ENCODE measurements around the gene METRN.
"Not testable (repeated sequence)": the region's sequence is repeated elsewhere in the genome, so short reads cannot be mapped to it uniquely, and the experiment has no call there.

Gene METRN

GRCh38 chr16:740459-740763 lies 25.5 kb downstream of the METRN start:
- no peak for DNase-seq

- DNase-seq: peak; percentile 59
Measured at GRCh38 chr16:740764-741505, 26.0 kb downstream of the METRN start, which contains the start of gene CIAO3. TSS of gene CIAO3 (minus strand) at chr16:740997. CDS start at chr16:740985, 12 bp downstream.

GRCh38 chr16:741986-742629 lies 27.2 kb downstream of the METRN start:
- DNase-seq: no peak

- DNase-seq: not testable (repeated sequence)
Measured at GRCh38 chr16:742894-743293, 28.0 kb downstream of the METRN start.

- DNase-seq: no peak
Measured at GRCh38 chr16:743794-744500, 29.0 kb downstream of the METRN start.

- DNase-seq: no peak
Measured at GRCh38 chr16:745739-746138, 30.8 kb downstream of the METRN start.

- no peak for DNase-seq
Measured at GRCh38 chr16:746637-747036, 31.7 kb downstream of the METRN start.

- no peak for DNase-seq
Measured at GRCh38 chr16:747978-748746, 33.2 kb downstream of the METRN start.

GRCh38 chr16:749010-749409 lies 34.1 kb downstream of the METRN start:
- no peak for DNase-seq

- DNase-seq: no peak
Measured at GRCh38 chr16:750485-750884, 35.6 kb downstream of the METRN start.

GRCh38 chr16:751152-752006 lies 36.5 kb downstream of the METRN start:
- no peak for DNase-seq

- DNase-seq: no peak
Measured at GRCh38 chr16:752007-752312, 37.0 kb downstream of the METRN start.

GRCh38 chr16:754121-754607 lies 39.2 kb downstream of the METRN start:
- DNase-seq: not testable (repeated sequence)

- no peak for DNase-seq
Measured at GRCh38 chr16:754656-755055, 39.7 kb downstream of the METRN start.

- DNase-seq: no peak
Measured at GRCh38 chr16:756428-756827, 41.5 kb downstream of the METRN start.

- DNase-seq: no peak
Measured at GRCh38 chr16:759110-759910, 44.4 kb downstream of the METRN start.

- no peak for DNase-seq
Measured at GRCh38 chr16:760065-760464, 45.1 kb downstream of the METRN start.

GRCh38 chr16:760545-761343 lies 45.8 kb downstream of the METRN start, which contains the start of gene MSLN:
TSS of gene MSLN (plus strand) at chr16:760734. CDS start at chr16:762681, 1,947 bp downstream.
- DNase-seq: no peak

GRCh38 chr16:761625-762513 lies 47.0 kb downstream of the METRN start:
- no peak for DNase-seq

All from NCI-H1048 (cell line).